GM10248 (cell line): Measurements from ENCODE around the gene CD2BP2.

Experiments
- CTCF ChIA-PET: fragments of 300-600 bp; sonication (Branson Sonifier 250); formaldehyde crosslinking; extraction: SDS; loops from one replicate; lab custom pipeline; 2021; ENCODE audit warnings: antibody characterized with exemption; lab: Yijun Ruan, JAX
- POLR2A ChIA-PET: fragments of 350-650 bp; sonication (Branson Sonifier 250); formaldehyde crosslinking; extraction: SDS; loops from one replicate; lab custom pipeline; 2020; ENCODE audit warnings: antibody characterized with exemption; lab: Yijun Ruan, JAX
- DNase-seq: peaks from one replicate; pipeline ENCODE4 v3.0.0; 2012; ENCODE audit errors: extremely low spot score
- TF ChIP-seq, protein P1 (sequence below): IDR thresholded peaks from 2 replicates; pipeline ENCODE4 v1.5.1; 2012; ENCODE audit warnings: mild to moderate bottlenecking, low read depth; ENCODE audit errors: extremely low read depth, missing control alignments, control extremely low read depth

The CD2BP2 gene

DNA sequence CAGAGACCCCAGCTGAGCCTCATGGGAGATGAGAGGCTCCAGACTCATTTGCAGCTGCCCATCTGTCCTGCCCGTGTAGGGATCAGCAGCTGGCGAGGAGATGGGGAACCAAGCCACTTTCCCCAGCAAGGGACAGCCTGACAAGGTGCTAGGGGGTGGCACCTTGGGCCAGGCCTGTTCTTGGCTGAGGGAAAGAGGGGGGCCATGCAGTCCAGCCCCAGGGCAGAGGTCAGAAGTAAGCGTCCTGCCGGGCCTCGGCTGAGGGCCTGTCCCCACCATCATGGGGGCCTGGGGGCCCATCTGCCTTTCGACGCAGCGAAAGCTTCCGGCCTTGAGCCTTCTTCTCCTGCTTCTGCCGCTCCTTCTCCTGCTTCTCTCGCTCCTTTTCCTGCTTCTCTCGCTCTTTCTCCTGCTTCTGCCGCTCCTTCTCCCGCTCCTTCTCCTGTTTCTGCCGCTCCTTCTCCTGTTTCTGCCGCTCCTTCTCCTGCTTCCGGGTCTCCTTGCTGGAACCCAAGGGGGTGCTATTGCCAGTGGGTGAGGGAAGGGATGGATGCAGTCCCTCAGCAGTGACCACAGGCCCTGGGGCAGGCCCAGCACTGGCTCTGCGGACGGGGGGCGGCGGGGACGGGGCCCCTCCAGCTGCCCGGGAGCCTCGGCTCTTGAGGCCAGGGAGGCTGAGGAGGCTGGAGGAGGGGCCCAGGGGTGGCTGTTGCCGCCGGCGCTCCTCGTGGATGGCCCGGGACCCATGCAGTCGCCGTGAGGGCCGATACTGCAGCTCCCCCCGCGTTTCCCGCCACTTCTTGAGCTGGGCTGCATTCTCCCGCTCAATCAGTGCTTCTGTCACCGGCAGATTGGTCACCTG, 2.8 kb upstream of the CD2BP2 start:
- ChIA-PET POLR2A (no interaction called here), CTCF (interaction anchor here (1.0 to 1.9 kb wide), 4 partner anchors 11 to 72 kb away, joined by 3 to 9 read pairs (median 4); partner anchors contain the start of genes DCTPP1 and TBC1D10B)
- TF ChIP-seq, protein P1, sequence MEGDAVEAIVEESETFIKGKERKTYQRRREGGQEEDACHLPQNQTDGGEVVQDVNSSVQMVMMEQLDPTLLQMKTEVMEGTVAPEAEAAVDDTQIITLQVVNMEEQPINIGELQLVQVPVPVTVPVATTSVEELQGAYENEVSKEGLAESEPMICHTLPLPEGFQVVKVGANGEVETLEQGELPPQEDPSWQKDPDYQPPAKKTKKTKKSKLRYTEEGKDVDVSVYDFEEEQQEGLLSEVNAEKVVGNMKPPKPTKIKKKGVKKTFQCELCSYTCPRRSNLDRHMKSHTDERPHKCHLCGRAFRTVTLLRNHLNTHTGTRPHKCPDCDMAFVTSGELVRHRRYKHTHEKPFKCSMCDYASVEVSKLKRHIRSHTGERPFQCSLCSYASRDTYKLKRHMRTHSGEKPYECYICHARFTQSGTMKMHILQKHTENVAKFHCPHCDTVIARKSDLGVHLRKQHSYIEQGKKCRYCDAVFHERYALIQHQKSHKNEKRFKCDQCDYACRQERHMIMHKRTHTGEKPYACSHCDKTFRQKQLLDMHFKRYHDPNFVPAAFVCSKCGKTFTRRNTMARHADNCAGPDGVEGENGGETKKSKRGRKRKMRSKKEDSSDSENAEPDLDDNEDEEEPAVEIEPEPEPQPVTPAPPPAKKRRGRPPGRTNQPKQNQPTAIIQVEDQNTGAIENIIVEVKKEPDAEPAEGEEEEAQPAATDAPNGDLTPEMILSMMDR = no peak
- DNase-seq = no peak

DNA sequence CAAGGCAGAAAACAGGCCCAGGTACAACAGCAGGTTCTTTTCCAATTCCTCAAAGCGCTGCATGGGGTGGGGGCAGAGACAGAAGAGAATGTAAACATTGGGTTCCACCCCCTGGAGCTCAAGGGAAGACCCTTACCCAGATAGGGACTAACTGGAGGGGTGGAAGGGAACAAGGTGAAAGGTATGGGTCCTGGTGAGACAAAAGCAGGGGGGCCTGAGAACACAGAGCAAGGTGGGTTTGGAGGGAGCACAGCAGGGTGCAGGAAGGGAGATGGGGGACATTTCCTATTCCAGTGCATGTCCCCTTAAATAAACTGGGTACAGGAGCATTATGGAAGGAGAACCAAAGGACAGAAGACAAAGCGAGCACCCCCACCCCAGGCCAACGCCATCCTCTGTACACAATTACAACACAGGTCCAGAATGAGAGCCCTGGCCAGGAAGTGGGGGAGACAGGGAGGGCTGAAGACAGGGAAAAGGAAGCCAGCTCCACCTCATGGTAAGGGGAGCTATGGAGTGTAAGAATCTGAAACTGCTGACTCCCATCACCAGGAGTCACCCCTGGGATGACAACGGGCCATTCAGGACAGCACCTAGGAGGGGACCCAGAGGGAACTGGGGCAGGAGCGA, 2.1 kb upstream of the CD2BP2 start:
- CTCF ChIA-PET = interaction anchor here (0.9 to 3.4 kb wide), 4 partner anchors 8 to 73 kb away, joined by 4 to 14 read pairs (median 7); partner anchors contain the start of gene DCTPP1

DNA sequence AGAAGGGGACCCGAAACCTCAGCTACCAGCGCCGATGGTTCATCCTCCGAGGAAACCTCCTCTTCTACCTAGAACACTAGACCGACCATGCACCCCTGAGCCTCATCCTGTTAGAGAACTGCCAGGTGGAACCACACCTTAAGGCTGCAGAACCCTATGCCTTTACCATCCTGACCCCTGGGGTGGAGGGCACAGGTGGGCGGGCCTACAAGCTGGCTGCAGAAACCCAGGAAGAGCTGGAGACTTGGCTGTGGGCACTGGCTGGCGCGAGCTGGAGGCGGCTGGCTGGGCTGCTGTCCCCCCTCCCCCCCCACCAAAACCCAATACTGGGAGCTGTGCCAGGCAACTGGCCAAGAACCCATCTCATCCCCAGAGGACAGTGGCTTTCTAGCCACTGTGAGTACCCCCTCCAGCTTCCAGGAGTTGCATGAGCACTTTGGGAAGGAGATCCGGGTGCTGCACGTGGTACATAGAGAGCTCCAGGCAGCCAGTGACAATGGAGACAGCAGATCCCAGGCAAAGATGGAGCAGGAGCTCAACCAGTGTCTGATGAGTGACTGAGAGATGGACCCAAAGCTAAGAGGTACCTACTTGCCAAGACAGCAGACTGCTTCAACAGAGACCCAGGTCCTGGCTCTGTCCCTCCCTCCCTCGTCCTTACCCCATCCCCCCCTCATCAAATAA, 1.4 kb upstream of the CD2BP2 start:
- no peak for DNase-seq
- POLR2A ChIA-PET = interaction anchor here (0.6 to 2.4 kb wide), 3 partner anchors 13 to 38 kb away, joined by 3 to 11 read pairs (median 3); partner anchors contain the start of gene TBC1D10B
- TF ChIP-seq, protein P1 = no peak
- CTCF ChIA-PET = interaction anchor here (0.9 to 3.4 kb wide), 4 partner anchors 9 to 73 kb away, joined by 4 to 14 read pairs (median 7); partner anchors contain the start of gene DCTPP1

More for the DNA sequence above, 2.1 kb upstream of the CD2BP2 start:
- DNase-seq = no peak
- POLR2A ChIA-PET = interaction anchor here (0.6 to 2.4 kb wide), 3 partner anchors 13 to 38 kb away, joined by 3 to 11 read pairs (median 3); partner anchors contain the start of gene TBC1D10B
- TF ChIP-seq, protein P1 = no peak

DNA sequence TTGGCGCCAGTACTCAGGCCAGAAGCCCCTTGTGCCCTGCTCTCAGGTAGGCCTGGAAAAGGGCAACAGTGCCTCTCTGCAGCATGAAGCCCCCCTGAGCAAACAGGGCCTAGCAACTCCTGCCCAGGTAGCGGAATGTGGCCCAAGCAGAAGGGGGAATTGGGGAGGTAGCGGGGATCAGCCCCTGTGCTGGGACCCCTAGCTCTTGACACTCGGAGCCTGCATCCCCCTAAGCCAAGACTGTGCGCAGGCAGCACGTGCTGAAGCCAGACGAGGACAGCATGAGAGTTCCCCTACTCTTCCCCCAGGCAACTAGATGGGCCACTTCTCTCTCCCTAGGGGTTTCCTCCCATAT, 823 bp upstream of the CD2BP2 start:
- ChIA-PET CTCF (interaction anchor here (1.9 to 3.4 kb wide), 2 partner anchors 12 to 15 kb away, joined by 9 to 14 read pairs; no protein-coding TSS in a partner anchor), POLR2A (interaction anchor here (0.9 to 2.4 kb wide), 3 partner anchors 12 to 15 kb away, joined by 3 to 11 read pairs (median 5); partner anchors contain the start of gene TBC1D10B)
- no peak for DNase-seq
- TF ChIP-seq, protein P1 = no peak

DNA sequence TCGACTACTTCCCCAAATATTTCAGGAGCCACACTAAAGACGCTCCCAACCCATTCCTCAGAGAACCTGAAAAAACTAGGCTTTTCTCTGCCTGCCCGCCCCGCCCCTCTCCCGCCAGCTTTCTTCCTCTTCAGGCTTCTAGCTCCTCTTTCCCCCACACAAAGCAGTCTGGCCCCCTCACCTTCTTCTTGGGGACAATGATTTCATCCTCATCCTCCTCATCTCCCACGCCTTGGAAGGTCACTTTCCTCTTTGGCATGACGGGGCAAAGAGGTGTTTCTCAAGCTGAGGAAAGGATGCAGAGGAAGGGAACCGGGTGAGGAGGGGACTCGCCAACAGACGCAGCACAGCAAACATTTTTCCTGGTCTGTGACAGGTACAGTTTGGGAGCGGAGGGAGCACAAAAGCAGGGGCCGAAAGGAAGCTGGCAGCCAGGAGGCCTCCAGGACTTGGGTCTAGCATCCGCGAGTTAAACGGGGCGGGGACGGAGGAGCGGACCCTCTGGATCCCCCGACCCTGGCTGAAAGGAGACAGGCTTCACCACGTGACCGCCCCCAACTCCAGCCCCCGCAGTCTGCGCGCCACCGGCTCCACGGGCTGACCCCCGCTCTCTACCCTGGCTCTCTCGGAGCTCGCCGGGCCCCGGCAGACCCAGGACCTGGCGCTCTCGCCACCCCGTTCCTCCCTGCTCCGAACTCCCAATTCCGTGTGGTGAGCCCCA, 525 bp downstream of the CD2BP2 start:
- no peak for DNase-seq
- CTCF ChIA-PET = interaction anchor here (1.1 to 3.4 kb wide), 6 partner anchors 11 to 304 kb away, joined by 3 to 14 read pairs (median 4); partner anchors contain the start of gene FBRS
- POLR2A ChIA-PET = interaction anchor here (1.7 to 2.4 kb wide), 2 partner anchors 14 to 16 kb away, joined by 5 to 11 read pairs; partner anchors contain the start of gene TBC1D10B
- TF ChIP-seq, protein P1 = no peak
